GDM1 (cell line): ENCODE measurements around the gene FTCD.
"Not testable (repeated sequence)": the region's sequence is repeated elsewhere in the genome, so short reads cannot be mapped to it uniquely, and the experiment has no call there.

ENCODE experiments used
- DNase-seq: peaks from one replicate; lab custom pipeline; 2025; lab: John Stamatoyannopoulos, UW

The FTCD gene

GRCh38 chr21:46153247-46154154 lies 1.9 kb downstream of the FTCD start:
- no peak for DNase-seq

GRCh38 chr21:46152927-46153246 lies 2.5 kb downstream of the FTCD start:
- DNase-seq: no peak

- no peak for DNase-seq
Observed at GRCh38 chr21:46151989-46152926, 3.1 kb downstream of the FTCD start.

- DNase-seq: no peak
Observed at GRCh38 chr21:46151261-46151988, 4.0 kb downstream of the FTCD start.

- no peak for DNase-seq
Observed at GRCh38 chr21:46150491-46151121, 4.8 kb downstream of the FTCD start.

GRCh38 chr21:46150073-46150472 lies 5.3 kb downstream of the FTCD start:
- DNase-seq: no peak

- DNase-seq: no peak
Observed at GRCh38 chr21:46149205-46149901, 6.0 kb downstream of the FTCD start.

- DNase-seq: no peak
Observed at GRCh38 chr21:46148106-46148505, 7.3 kb downstream of the FTCD start.

- peak; percentile 20 for DNase-seq
Observed at GRCh38 chr21:46147429-46147828, 8.0 kb downstream of the FTCD start.

GRCh38 chr21:46146856-46147255 lies 8.5 kb downstream of the FTCD start:
- no peak for DNase-seq

- no peak for DNase-seq
Observed at GRCh38 chr21:46145840-46146691, 9.3 kb downstream of the FTCD start.

- DNase-seq: no peak
Observed at GRCh38 chr21:46145159-46145839, 10.1 kb downstream of the FTCD start.

GRCh38 chr21:46144464-46145070 lies 10.8 kb downstream of the FTCD start:
- DNase-seq: no peak

GRCh38 chr21:46142582-46143473 lies 12.6 kb downstream of the FTCD start:
- no peak for DNase-seq

- DNase-seq: no peak
Observed at GRCh38 chr21:46141767-46142581, 13.4 kb downstream of the FTCD start.

GRCh38 chr21:46140352-46141003 lies 14.9 kb downstream of the FTCD start:
- DNase-seq: not testable (repeated sequence)

- DNase-seq: no peak
Observed at GRCh38 chr21:46139686-46140085, 15.7 kb downstream of the FTCD start.
